Uterus (tissue), 4 donors: ENCODE measurements around the gene ATN1. TPM values are rescaled to one million over a fixed set of nuclear protein-coding genes. Genes with fewer than 3 reads are reported as not detected.

Experiments
- DNase-seq, 2 donors: peaks; one replicate each; pipeline ENCODE4 v3.0.0-alpha.2; 2019 to 2020
- H3K27ac ChIP-seq, 2 donors: fragments of 200-600 bp; sonication (generic); 1 replicate in 1 of 2; 2 replicates in 1 of 2; pipeline ENCODE4 v1.5.1; 2016 to 2018
- H3K27me3 ChIP-seq, 2 donors: fragments of 200-600 bp; sonication (generic); one replicate each; pipeline ENCODE4 v1.5.1; 2018 to 2019; ENCODE audit warnings: control low read depth in 1 of 2
- H3K36me3 ChIP-seq, 2 donors: fragments of 200-600 bp; sonication (generic); one replicate each; pipeline ENCODE4 v1.5.1; 2019; ENCODE audit warnings: control low read depth in 1 of 2
- H3K4me1 ChIP-seq, 2 donors: fragments of 200-600 bp; sonication (generic); one replicate each; pipeline ENCODE4 v1.5.1; 2018 to 2019; ENCODE audit warnings: control low read depth in 1 of 2
- H3K4me3 ChIP-seq, 2 donors: fragments of 200-600 bp; sonication (generic); 1 replicate in 1 of 2; 2 replicates in 1 of 2; pipeline ENCODE4 v1.5.1; 2018 to 2019; ENCODE audit warnings: mild to moderate bottlenecking in 1 of 2
- H3K9me3 ChIP-seq, 2 donors: fragments of 200-600 bp; sonication (generic); one replicate each; pipeline ENCODE4 v1.5.1; 2019; ENCODE audit warnings: control low read depth in 1 of 2
- POLR2A ChIP-seq, 2 donors: fragments of 450-650 bp; IDR thresholded peaks; one replicate each; pipeline ENCODE4 v1.6.1; 2016; ENCODE audit warnings: antibody characterized with exemption in 2 of 2, mild to moderate bottlenecking in 1 of 2, moderate library complexity in 1 of 2
- intact Hi-C: fragments of 100-400 bp; cut with DNase I; formaldehyde crosslinking; loops from one replicate; pipeline ENCODE4 v1.15.1; 2023; ENCODE audit warnings: low total_unique reads
- total RNA-seq, 4 donors: library from RNA; depleted of rRNA in 3 of 4; stranded (reverse); fragments of >200 nt in 3 of 4; gene quantifications; one replicate each; pipeline versions ENCODE4 v1.1.0 to v1.2.4, GENCODE V29; 2014 to 2023
- TF ChIP-seq, protein P1 (sequence below), 4 experiments: fragments of 200-600 bp in 2 of 4; fragments of 450-650 bp in 2 of 4; sonication (generic) in 2 of 4; IDR thresholded peaks; one replicate each; pipeline ENCODE4 v1.5.1; 2016 to 2019; ENCODE audit warnings: antibody characterized with exemption in 4 of 4, mild to moderate bottlenecking in 2 of 4, moderate library complexity in 1 of 4
- donor health status: DM: yes; HTN: yes; CAD: no.

The ATN1 gene
- total RNA-seq, 4 donors from 2014 or later = 10.8 to 283 (median 28.7) TPM

DNA sequence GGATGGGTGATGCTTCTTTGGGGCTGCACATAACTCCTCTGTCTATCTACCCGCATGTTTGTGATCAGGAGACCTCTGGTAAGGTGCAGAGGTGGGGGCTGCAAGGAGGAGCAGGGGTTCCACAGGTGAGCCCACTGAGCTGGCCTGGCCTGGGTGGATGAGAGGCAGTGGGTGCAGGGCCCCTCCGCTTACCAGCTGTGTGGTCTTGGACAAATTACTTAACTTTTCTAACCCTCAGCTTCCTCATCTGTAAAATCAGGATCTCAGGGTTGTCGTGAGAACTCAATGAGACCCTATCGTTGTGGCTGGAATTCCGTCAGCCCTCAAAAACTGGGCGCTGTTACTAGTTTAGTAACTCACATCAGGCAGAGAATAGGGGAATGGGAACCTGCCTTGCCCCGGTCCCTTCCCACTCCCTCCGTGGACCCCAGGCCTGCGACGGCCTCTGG lies 30.9 kb downstream of the ATN1 start:
- TF ChIP-seq, protein P1, sequence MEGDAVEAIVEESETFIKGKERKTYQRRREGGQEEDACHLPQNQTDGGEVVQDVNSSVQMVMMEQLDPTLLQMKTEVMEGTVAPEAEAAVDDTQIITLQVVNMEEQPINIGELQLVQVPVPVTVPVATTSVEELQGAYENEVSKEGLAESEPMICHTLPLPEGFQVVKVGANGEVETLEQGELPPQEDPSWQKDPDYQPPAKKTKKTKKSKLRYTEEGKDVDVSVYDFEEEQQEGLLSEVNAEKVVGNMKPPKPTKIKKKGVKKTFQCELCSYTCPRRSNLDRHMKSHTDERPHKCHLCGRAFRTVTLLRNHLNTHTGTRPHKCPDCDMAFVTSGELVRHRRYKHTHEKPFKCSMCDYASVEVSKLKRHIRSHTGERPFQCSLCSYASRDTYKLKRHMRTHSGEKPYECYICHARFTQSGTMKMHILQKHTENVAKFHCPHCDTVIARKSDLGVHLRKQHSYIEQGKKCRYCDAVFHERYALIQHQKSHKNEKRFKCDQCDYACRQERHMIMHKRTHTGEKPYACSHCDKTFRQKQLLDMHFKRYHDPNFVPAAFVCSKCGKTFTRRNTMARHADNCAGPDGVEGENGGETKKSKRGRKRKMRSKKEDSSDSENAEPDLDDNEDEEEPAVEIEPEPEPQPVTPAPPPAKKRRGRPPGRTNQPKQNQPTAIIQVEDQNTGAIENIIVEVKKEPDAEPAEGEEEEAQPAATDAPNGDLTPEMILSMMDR (IDR thresholded peaks at IDR 0.05) = no peak
- no peak for TF ChIP-seq POLR2A (IDR thresholded peaks at IDR 0.05)
- Histone ChIP-seq H3K4me3 (no peak overlapping the region), H3K27me3 (no peaks in the 10 kb centered on the region), H3K36me3 (no peaks in the 10 kb centered on the region), H3K9me3 (no peaks in the 10 kb centered on the region), H3K4me1 (peaks cover 0 to 3% of the 10 kb centered on the region in 2 donors), H3K27ac (no peak overlapping the region)
- DNase-seq = no peak
- intact Hi-C loops = no loop called here

DNA sequence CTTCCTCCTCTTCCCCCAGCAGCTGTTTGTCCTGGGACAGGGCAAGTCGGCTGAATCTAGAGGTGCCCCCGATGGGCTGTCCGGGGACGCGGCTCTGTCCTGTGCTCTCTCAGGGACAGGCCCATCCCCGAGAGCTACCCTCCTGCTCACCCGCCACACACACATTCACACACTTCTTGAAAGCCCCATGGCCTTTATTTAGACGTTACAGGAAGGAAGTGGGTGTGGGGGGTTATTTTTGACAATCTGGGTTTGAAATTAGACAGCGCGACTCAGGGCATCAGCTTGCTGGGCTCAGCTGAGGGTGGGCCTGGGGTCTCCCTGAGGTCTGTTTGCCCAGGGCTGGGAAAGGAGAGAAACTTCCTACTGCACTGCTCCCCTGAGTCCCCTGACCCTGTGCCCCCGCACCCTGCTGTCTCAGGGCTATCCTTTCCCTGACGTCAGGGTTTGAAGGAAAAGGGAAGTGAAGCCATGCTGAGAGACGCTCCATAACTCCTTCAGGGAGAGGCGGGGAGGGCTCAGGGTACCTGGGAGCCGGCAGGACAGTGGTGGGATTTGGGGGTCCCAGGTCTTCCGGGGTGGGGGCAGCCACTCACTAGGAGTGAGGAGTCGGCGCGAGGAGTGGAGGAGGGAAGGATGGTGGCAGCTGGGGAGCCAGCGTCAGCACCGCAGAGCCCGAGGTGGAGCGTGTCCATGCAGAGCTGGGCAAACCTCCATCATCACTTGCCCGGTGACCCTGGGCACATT lies 31.5 kb downstream of the ATN1 start:
- Histone ChIP-seq H3K36me3 (no peaks in the 10 kb centered on the region), H3K4me1 (peaks cover 0 to 3% of the 10 kb centered on the region in 2 donors), H3K9me3 (no peaks in the 10 kb centered on the region), H3K4me3 (no peak overlapping the region), H3K27ac (no peak overlapping the region), H3K27me3 (no peaks in the 10 kb centered on the region)
- no peak for TF ChIP-seq POLR2A (IDR thresholded peaks at IDR 0.05)
- TF ChIP-seq, protein P1 (IDR thresholded peaks at IDR 0.05) = no peak
- intact Hi-C loops = no loop called here
- no peak for DNase-seq

DNA sequence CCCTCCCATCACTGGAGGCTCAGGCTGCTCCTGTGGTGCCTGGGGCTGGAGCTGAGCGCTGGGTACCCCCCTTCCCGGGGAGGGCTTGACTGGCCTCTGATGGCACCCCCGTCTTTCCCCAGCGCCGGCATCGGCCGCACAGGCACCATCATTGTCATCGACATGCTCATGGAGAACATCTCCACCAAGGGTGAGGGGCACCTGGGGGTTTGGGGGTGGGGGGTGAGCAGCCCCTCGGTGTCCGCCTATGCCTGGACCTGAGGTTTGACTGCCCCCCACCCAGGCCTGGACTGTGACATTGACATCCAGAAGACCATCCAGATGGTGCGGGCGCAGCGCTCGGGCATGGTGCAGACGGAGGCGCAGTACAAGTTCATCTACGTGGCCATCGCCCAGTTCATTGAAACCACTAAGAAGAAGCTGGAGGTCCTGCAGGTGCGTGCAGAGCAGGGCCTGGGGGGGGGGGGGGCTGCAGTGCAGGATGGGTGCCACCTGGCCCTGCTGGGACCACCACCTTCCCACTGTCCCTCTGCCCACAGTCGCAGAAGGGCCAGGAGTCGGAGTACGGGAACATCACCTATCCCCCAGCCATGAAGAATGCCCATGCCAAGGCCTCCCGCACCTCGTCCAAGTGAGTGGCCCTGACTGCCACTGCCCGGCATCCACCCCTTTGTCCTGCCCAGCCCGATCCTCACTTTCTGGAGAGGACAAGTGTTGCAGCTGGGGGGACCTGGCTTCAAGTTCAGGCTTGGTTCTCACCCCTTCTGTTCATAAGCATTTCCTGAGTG lies 32.2 kb downstream of the ATN1 start:
- no peak overlapping the region for H3K27ac ChIP-seq
- peaks cover 3% of the 10 kb centered on the region in 2 donors for H3K4me1 ChIP-seq
- no peaks in the 10 kb centered on the region for H3K9me3 ChIP-seq
- DNase-seq = no peak
- no peaks in the 10 kb centered on the region for H3K27me3 ChIP-seq
- intact Hi-C loops = no loop called here
- no peak overlapping the region for H3K4me3 ChIP-seq
- TF ChIP-seq, protein P1 (IDR thresholded peaks at IDR 0.05) = no peak
- no peak for TF ChIP-seq POLR2A (IDR thresholded peaks at IDR 0.05)
- H3K36me3 ChIP-seq = no peaks in the 10 kb centered on the region

DNA sequence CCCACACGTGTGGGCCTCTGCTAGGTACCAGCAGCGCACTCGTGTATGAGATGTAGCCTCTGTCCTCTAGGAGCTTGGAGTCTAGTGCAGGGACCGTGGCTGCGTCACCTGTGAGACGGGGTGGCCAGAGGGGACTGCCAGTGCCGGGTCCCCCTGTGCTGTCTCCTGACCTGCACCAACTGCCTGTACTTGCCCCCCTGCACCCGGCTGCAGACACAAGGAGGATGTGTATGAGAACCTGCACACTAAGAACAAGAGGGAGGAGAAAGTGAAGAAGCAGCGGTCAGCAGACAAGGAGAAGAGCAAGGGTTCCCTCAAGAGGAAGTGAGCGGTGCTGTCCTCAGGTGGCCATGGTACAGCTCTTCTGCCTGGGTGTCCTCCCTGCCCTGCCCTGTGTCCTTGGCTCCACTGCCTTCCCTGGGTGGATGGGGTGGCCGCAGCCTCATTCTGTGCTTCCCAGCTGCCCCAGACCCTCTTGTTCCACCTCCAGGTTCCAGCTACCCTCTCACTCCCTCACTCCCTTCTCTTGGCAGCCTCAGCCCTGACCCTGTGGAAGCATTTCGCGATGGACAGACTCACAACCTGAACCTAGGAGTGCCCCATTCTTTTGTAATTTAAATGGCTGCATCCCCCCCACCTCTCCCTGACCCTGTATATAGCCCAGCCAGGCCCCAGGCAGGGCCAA lies 33.0 kb downstream of the ATN1 start:
- Histone ChIP-seq H3K27ac (peak overlapping the region; percentile 86 to 89), H3K4me3 (peak overlapping the region; percentile 12 to 28), H3K27me3 (no peaks in the 10 kb centered on the region), H3K36me3 (no peaks in the 10 kb centered on the region), H3K9me3 (no peaks in the 10 kb centered on the region), H3K4me1 (peaks cover 3% of the 10 kb centered on the region in 2 donors)
- intact Hi-C loops = no loop called here
- TF ChIP-seq POLR2A (IDR thresholded peaks at IDR 0.05) = no peak
- TF ChIP-seq, protein P1 (IDR thresholded peaks at IDR 0.05) = peak in 3 of 4 experiments; percentile 7 to 15 (median 12)
- no peak for DNase-seq
